Stimulated activated naive CD8-positive, alpha-beta T cell treated with anti-CD3 and anti-CD28 coated beads, Interleukin-15, Interleukin-2, amounts not matched to agents 100 U/mL and 50 U/mL, for 24 hours (primary cell): ENCODE data around the gene CSPG4.
A peak's percentile ranks its signal among the peaks of the same experiment; 100 is the strongest.
"Not testable (repeated sequence)": the region's sequence is repeated elsewhere in the genome, so short reads cannot be mapped to it uniquely, and the experiment has no call there.

Source experiments
- ATAC-seq: fragments of 150-1000 bp; cut with Tn5 transposase; one replicate; pipeline ENCODE4 v1.10.0; 2021
- DNase-seq: peaks from one replicate; pipeline ENCODE4 v3.0.0; 2021

Gene CSPG4

GRCh38 chr15:75705854-75706681 is 6.6 kb downstream of the CSPG4 start:
- no peak for DNase-seq
- no peak for ATAC-seq

DNA sequence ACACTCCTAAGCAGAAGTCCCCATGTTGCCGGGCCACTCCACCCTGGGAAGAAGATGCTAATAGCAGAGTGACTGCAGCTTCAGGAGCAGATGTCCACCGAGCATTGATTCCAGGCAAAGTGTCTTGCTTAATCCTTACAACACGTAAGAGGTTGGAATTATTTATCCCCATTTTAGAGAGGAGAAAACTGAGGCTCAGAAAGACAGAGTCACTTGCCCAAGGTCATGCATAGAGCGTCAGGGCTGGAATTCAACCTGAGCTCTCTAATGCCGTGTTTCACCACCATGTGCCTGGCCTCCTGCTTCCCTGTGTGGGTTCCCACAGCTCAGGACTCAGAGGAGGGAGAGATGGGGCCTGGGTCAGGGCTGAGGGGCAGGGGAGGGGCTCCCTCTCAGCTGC is 7.3 kb downstream of the CSPG4 start:
- not testable (repeated sequence) for DNase-seq, ATAC-seq

DNA sequence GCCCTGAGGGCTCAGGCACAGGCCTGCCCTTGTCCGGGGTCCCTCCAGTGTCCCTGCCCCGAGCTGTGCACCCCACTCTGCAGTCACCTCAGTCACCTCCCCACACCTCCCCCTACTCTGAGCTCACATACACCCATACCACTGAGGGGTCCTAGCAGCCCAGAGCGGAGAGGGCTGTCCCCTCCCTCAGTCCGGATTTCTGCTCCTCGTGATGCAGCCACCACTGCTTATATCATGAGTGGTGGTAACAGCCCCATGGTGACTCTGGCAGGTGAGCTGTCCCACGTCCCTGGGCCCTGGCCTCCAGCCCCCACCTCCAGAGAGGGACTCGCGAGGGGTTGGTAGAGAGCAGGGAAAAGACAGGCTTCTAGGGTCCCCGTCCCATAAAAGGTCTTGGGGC is 8.0 kb downstream of the CSPG4 start:
- ATAC-seq (no peak), DNase-seq (no peak)

GRCh38 chr15:75704263-75704615 is 8.4 kb downstream of the CSPG4 start:
- DNase-seq (no peak), ATAC-seq (no peak)

- peak; percentile 44 for ATAC-seq
- DNase-seq, result not testable (repeated sequence)
These were observed 9.0 kb downstream of the CSPG4 start for GRCh38 chr15:75703440-75704262.

- ATAC-seq, result no peak
- DNase-seq, result no peak
These were observed 10.2 kb downstream of the CSPG4 start for GRCh38 chr15:75702436-75702835.

- DNase-seq, ATAC-seq: not testable (repeated sequence)
These were observed 11.3 kb downstream of the CSPG4 start for GRCh38 chr15:75701071-75702003.

GRCh38 chr15:75699961-75700874 is 12.4 kb downstream of the CSPG4 start:
- peak; percentile 67 for ATAC-seq
- peak; percentile 52 for DNase-seq

DNA sequence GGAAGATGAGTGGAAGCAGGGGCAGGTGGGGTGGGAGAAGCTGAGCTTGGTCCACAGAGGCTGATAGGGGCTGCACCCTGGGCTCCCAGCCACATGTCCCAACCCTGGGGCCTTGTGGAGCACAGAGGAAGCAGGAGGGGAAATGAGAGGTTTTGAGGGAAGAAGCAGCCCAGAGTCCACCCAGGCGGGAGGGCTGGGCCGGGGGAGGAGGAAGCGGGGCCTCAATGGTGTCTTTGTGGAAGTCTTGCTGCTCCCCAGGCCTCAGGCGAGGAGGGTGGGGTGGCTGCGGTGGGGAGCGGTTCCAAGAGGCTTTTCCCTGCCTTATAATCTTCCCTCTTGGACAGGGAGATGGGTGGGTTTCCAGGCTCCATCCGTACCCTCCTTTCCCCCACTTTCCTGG is 13.1 kb downstream of the CSPG4 start:
- ATAC-seq, DNase-seq: not testable (repeated sequence)

DNA sequence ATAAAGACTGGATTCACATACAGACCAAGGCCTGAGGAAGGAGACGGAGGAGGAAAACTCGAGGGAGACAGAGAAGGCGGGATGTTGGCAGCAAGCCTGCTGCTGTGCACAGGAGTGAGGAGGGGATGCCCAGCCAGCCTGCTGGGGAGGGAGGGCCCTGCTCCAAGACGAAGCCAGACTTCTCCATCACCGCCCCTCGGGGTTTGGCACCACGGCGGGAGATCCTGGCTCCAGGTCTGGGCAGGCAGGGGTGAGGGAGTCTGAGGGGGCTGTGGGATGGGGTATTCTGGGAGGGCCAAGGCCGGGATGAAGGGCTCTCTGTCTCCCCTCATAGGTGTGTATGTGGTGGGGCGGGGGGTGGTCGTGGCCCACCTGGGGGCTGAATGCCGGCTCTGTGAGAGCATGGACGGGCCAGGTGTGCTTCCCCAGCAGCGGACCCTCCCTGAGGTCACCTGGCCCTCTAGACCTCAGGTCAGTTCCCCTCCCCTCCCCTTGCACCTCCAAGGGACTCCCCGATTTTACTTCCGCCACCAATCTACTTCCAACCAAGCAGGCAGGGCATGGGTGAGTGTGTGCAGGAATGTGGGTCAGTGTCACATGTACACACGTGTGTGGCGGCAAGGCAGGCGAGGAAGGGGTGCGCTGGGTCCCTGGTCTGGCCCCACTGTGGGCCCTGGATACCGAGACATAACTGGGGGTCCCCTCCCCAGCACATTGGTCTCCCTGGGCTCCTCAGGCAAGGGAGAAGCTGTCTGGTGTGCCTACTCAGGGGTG is 14.5 kb downstream of the CSPG4 start:
- not testable (repeated sequence) for DNase-seq, ATAC-seq

DNA sequence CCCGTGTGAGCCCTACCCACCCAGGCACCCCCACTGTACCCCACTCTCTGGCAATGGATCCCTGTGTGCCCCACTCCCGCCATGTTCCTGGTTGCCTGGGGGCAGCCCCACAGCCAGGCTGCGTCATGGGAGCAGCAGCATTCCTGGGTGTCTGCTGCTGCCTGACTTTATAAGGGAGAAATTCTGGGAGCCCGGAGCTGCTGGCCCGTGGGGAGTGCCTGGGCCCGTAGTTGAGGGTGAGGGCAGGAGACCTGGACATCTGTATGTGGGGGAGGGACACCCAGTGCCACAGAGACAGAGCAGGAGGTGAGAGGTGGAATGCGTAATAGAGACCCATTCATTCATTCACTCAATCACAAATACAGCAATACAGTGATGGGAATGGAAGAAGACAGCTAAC is 15.1 kb downstream of the CSPG4 start:
- DNase-seq (no peak), ATAC-seq (no peak)

GRCh38 chr15:75696854-75697259 is 15.8 kb downstream of the CSPG4 start:
- ATAC-seq, result no peak
- no peak for DNase-seq

DNA sequence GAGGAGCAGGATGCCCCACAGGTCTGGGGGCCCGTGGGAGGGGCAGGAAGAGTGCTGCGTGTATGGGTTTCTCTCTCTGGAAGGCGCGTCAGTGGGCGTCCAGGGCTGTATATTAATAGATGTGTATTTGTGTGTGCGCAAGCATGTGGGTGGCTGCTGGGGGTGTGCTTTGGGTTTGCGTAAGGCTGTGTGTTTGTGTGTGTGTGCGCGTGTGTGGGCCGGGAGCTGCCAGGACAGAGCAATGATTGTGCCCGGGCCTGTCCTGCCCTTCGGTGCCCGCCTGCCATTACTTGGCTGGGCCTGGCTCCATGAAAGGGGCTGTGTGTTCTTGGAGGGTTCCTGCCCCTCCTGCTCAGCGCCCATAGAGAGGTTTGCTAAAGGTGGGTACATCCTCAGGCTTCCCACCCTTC is 16.3 kb downstream of the CSPG4 start:
- no peak for DNase-seq
- ATAC-seq, result no peak

GRCh38 chr15:75695634-75696310 is 16.9 kb downstream of the CSPG4 start:
- DNase-seq, result no peak

GRCh38 chr15:75695220-75695619 is 17.4 kb downstream of the CSPG4 start:
- DNase-seq (no peak), ATAC-seq (no peak)

More at GRCh38 chr15:75695634-75696310, 16.9 kb downstream of the CSPG4 start:
- no peak for ATAC-seq

- ATAC-seq (no peak), DNase-seq (peak; percentile 37)
These were observed 18.1 kb downstream of the CSPG4 start for GRCh38 chr15:75694241-75695182.

- no peak for DNase-seq
These were observed 19.0 kb downstream of the CSPG4 start for GRCh38 chr15:75693501-75694240.

GRCh38 chr15:75693028-75693427 is 19.6 kb downstream of the CSPG4 start:
- ATAC-seq, DNase-seq: not testable (repeated sequence)

More at GRCh38 chr15:75693501-75694240, 19.0 kb downstream of the CSPG4 start:
- ATAC-seq, result no peak
